ENCODE data around the gene ATG16L1.

Gene ATG16L1

GRCh38 chr2:233336541-233336940 lies 85.1 kb downstream of the ATG16L1 start:
- no peak for DNase-seq

DNA sequence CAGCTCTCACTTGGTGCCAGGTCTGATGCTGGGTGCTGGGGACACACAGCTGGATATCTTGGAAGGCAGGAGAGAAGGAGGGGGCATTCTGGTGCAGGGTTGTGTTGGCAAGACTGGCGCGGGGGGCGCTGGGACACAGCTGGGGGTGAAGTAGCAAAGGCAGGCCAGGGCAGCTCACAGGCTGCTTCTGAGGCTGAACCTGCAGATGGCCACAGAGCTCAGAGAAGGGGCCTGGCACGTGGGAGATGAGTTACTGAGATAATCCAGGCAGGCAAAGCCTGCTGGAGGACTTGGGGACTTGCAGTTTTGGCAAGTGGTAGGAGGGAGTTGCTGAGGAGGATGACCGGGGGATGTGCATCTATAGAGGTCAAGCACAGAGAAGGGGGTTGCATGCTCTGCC lies 86.6 kb downstream of the ATG16L1 start:
- no peak for DNase-seq

DNA sequence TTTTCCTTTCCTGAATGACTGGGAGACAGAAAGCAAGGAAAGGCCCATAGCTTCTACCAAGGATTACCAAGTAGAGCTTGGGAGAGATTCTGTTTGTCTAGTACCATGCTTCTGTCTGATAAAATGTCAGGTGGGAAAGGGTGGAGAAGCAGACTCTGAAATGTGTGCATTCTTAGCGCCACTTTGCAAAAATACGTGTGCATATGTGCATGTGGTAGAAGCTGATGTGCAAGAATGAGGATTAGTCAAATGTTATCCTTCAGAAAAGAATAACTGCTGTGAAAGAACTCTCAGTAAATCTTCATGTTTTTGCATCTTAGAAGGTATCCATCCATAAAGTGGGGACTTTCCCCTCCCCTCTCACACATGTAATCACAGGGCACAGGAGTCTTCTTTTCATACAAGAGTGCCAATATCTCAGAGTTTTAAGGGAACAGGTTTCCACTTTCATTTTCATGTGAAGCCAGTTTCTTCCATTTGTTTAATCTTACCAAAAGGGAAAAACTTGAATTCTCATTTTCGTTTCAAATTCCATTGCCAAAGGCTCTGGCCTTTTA lies 87.4 kb downstream of the ATG16L1 start:
- no peak for DNase-seq

DNA sequence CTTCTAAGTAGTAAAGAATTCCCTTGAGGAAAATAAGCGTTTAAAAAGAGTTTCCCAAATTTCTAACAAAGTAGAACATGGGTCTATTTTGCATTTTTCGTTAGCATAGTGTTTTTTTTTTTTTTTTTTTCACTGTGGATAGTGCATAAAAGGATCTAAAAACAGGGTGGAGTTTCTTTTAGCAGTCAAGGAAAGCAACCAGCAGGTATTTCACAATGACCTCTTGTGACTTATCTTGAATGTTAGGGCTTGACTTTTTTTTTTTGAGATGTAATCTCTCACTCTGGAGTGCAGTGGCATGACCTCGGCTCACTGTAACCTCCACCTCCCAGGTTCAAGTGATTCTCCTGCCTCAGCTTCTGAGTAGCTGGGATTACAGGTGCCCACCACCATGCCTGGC lies 88.0 kb downstream of the ATG16L1 start:
- no peak for DNase-seq

DNA sequence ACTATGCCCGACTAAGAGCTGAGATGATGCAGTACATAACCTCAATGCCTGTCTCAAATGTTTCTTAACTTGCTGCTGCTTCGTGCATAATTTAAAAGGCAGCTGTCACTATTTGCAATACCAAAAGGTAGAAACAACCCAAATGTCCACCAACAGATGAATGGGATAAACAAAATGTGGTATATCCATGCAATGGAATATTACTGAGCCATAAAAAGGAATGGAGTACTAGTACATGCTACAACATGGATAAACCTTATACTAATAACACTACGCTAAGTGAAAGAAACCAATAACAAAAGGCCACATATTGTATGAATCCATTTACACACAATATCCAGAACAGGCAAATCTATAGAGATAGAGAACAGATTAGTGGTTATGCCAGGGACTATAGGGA lies 89.8 kb downstream of the ATG16L1 start:
- no peak for DNase-seq

DNA sequence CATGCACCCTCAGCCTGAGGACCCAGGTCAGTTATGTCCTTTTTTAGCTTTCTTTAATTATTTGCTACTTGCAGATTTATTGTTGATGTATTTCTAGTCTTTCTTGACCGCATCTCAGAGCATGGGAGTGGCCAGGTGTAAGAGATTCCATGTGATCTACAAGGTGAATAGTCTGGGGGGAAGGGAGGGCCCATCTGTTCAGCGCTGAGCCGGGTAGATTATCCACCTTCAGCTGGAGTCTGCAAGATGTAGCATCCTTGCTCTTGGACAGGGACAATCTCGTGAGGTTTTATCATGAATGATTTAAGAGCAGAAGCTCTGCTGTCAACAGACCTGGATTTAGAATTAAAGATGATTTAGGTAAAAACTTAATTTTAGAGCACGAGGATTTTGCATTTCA lies 90.8 kb downstream of the ATG16L1 start:
- no peak for DNase-seq

DNA sequence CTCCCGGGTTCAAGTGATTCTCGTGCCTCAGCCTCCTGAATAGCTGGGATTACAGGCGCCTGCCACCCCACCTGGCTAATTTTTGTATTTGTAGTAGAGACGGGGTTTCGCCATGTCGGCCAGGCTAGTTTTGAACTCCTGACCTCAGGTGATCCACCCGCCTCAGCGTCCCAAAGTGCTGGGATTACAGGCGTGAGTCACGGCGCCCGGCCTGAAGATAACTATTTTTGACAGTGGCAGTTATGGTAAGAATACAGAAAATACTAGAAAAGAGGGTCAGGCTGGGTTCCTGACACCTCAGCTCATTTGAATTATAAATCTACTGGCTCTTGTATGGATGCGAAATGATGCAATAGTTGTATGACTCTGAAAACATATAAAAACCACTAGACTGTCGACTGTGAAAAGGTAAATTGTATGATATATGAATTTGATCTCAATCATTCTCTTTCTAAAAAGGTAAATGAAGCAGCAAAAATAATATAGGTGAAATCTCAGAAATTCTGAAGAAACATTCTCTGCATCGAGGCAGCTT lies 91.8 kb downstream of the ATG16L1 start:
- no peak for DNase-seq

Measured in activated gamma-delta T cell treated with Interleukin-2 at 50 U/mL for 16 hours (primary cell).